Ishikawa (cell line): ENCODE results near the gene CD164L2.

Source experiments
- CEBPB ChIP-seq: IDR thresholded peaks from 2 replicates; pipeline ENCODE4 v1.6.1; 2012
- CREB1 ChIP-seq: IDR thresholded peaks from 2 replicates; pipeline ENCODE4 v1.6.1; 2012; ENCODE audit warnings: low read depth
- EGR1 ChIP-seq: IDR thresholded peaks from 2 replicates; pipeline ENCODE4 v1.6.1; 2012
- EP300 ChIP-seq: IDR thresholded peaks from 2 replicates; pipeline ENCODE4 v1.6.1; 2012; ENCODE audit warnings: borderline replicate concordance
- NFIC ChIP-seq: IDR thresholded peaks from 2 replicates; pipeline ENCODE4 v1.6.1; 2012
- RAD21 ChIP-seq: IDR thresholded peaks from 2 replicates; pipeline ENCODE4 v1.6.1; 2012; ENCODE audit warnings: low read depth
- TAF1 ChIP-seq: IDR thresholded peaks from 2 replicates; pipeline ENCODE4 v1.6.1; 2012; ENCODE audit warnings: low read depth, mild to moderate bottlenecking
- TCF12 ChIP-seq: IDR thresholded peaks from 2 replicates; pipeline ENCODE4 v1.6.1; 2012; ENCODE audit warnings: low read depth
- TEAD4 ChIP-seq: IDR thresholded peaks from 2 replicates; pipeline ENCODE4 v1.6.1; 2012
- YY1 ChIP-seq: IDR thresholded peaks from 2 replicates; pipeline ENCODE4 v1.6.1; 2012; ENCODE audit warnings: low read depth
- ZBTB7A ChIP-seq: IDR thresholded peaks from 2 replicates; pipeline ENCODE4 v1.6.1; 2012; ENCODE audit warnings: low read depth
- TF ChIP-seq, protein P1 (sequence below): IDR thresholded peaks from 2 replicates; pipeline ENCODE4 v1.6.1; 2012
- TF ChIP-seq, protein P2 (sequence below): IDR thresholded peaks from 2 replicates; pipeline ENCODE4 v1.6.1; 2012; ENCODE audit warnings: low read depth, mild to moderate bottlenecking

DNA sequence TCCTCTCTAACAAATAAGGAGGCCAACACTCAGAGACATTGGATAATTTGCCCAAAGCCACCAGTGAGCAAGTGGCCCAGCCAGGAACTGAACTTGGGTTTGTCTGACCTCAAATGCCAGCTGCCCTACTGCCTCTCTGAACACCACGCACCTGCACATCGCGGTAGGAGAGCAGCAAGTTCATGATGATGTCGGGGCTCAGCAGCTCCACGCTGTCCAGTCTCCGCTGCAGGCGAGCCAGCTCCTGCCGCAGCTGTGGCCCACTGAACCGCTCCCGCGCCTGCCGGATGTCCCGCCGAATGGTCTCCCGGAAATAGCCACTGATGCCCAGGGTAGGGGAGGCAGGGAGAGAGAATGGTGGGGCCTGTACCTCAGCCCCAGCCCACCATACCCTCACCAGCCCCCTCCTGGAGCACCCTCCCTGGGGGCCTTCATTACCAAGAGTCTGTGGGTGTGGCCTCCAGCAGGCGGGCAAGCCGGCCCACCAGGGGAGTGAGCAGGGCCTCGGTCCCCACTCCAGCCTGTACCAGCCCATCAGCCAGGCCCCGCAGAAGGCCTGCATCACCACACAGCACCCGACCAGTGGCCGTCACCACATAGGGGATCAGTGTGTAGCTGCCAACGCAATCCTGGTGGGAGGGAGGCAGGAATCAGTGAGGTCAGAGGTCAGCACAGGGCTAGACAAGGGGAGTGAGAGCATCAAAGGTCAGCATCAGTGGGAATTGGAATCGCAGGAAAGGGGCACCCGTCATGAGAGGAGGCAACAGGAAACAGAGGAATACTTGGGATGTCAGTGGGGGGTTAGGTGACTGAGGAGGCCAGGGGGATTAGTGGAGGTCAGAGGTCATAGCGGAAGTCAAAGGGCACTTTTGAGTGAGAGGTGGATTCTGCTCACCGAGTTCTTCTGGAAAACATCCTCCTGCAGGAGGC is 19.1 kb downstream of the CD164L2 start:
- TF ChIP-seq EP300 (no peak), RAD21 (no peak), TAF1 (no peak), CREB1 (no peak), TCF12 (no peak), CEBPB (no peak), NFIC (no peak), EGR1 (no peak), YY1 (no peak), TEAD4 (no peak), ZBTB7A (no peak)
- TF ChIP-seq, protein P1, sequence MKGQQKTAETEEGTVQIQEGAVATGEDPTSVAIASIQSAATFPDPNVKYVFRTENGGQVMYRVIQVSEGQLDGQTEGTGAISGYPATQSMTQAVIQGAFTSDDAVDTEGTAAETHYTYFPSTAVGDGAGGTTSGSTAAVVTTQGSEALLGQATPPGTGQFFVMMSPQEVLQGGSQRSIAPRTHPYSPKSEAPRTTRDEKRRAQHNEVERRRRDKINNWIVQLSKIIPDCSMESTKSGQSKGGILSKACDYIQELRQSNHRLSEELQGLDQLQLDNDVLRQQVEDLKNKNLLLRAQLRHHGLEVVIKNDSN = no peak
- TF ChIP-seq, protein P2, sequence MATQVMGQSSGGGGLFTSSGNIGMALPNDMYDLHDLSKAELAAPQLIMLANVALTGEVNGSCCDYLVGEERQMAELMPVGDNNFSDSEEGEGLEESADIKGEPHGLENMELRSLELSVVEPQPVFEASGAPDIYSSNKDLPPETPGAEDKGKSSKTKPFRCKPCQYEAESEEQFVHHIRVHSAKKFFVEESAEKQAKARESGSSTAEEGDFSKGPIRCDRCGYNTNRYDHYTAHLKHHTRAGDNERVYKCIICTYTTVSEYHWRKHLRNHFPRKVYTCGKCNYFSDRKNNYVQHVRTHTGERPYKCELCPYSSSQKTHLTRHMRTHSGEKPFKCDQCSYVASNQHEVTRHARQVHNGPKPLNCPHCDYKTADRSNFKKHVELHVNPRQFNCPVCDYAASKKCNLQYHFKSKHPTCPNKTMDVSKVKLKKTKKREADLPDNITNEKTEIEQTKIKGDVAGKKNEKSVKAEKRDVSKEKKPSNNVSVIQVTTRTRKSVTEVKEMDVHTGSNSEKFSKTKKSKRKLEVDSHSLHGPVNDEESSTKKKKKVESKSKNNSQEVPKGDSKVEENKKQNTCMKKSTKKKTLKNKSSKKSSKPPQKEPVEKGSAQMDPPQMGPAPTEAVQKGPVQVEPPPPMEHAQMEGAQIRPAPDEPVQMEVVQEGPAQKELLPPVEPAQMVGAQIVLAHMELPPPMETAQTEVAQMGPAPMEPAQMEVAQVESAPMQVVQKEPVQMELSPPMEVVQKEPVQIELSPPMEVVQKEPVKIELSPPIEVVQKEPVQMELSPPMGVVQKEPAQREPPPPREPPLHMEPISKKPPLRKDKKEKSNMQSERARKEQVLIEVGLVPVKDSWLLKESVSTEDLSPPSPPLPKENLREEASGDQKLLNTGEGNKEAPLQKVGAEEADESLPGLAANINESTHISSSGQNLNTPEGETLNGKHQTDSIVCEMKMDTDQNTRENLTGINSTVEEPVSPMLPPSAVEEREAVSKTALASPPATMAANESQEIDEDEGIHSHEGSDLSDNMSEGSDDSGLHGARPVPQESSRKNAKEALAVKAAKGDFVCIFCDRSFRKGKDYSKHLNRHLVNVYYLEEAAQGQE = no peak
